ENCODE measurements around the gene MED15.
"Not testable (repeated sequence)": the region's sequence is repeated elsewhere in the genome, so short reads cannot be mapped to it uniquely, and the experiment has no call there.

MED15 gene

DNA sequence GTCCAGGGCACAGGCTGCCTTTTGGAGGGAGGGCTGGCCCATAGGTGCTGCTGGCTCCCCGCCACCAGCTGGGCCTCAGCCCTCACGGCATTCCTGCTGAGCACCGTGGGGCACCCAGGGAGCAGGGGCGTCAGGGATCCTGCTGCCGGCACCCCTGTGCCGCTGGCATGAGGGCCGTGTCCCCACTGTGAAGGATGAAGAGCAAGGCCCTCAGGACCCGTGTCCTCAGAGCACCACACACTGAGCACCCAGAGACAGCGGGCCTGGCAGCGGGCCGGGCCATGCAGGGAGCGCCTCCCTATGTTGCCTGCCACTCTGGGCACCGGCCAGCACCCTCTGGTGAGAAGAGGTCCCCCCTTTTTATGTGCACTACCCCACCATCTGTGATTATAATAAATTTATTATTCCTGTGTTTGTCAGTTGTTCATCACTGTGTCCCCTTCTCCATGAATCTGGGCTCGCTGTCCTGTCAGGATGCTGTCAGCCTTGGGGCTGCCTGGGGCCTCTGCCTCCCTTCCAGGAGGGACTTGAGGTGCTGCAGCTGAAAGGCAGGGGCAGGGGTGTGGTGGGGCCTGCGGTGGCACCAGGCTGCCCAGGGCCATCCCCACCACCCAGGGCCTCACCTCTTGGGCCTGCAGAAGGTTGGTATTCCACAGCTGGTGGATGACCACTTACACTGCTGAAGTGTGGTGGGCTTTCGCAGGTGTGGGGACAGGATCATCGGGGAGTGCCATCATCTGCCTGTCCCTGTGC, 80.0 kb downstream of the MED15 start:
- TF ChIP-seq Cebpa-rat (IDR thresholded peaks at IDR 0.05) = no peak
- peaks cover 64% of the 10 kb centered on the region for H4K20me1 ChIP-seq
- H3K36me3 ChIP-seq = peaks cover 61% of the 10 kb centered on the region

DNA sequence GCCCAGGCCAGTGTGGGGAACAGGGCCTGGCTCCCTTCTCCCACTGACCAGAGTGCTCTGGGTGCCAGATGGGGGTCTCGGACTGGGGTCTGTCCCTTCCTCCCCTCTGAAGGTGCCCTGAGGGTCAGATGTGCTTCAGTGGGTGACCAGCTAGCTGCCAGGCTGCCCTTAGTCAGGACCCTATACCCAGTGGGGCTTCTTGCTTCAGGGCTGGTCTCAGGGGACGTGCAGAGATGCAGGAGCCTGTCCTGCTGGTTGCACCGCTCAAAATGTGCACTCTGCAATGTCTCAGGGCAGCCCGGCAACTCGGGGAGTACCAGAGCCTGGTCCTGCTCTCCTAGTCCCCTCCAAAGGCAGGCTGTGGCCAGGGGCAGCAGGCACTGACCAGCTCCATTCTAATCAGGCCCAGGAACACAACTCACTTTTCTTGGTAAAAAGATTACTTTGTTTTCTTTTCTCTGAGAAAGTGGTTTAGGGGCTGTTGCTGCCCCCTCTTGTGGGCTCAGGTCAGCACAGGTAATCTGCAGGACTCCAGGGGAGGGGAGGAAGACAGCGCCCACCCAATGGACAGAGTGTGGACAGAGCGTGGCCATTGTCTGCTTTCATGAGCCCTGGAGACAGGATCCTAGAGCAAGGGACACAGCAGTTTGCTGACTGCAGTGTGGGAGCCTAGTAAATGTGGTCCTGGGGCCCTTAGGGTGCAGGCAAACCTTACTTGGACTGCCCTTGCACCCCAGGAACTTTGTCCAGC, 80.9 kb downstream of the MED15 start:
- H3K36me3 ChIP-seq = peaks cover 52% of the 10 kb centered on the region
- no peaks in the 10 kb centered on the region for H3K27me3 ChIP-seq
- no peak overlapping the region for H3K27ac ChIP-seq
- no peak overlapping the region for H3K4me2 ChIP-seq
- no peaks in the 10 kb centered on the region for H3K9me3 ChIP-seq
- H4K20me1 ChIP-seq = peaks cover 56% of the 10 kb centered on the region
- H3K9ac ChIP-seq = no peak overlapping the region
- no peak for TF ChIP-seq Cebpa-rat (IDR thresholded peaks at IDR 0.05)
- no peak overlapping the region for H3K4me3 ChIP-seq
- H3K4me1 ChIP-seq = peaks cover 14% of the 10 kb centered on the region

More for the DNA sequence above, 80.0 kb downstream of the MED15 start:
- H3K4me3 ChIP-seq = no peak overlapping the region
- H3K4me2 ChIP-seq = no peak overlapping the region
- no peaks in the 10 kb centered on the region for H3K9me3 ChIP-seq
- peaks cover 9% of the 10 kb centered on the region for H3K4me1 ChIP-seq
- no peak overlapping the region for H3K9ac ChIP-seq
- H3K27ac ChIP-seq = no peak overlapping the region
- H3K27me3 ChIP-seq = no peaks in the 10 kb centered on the region

DNA sequence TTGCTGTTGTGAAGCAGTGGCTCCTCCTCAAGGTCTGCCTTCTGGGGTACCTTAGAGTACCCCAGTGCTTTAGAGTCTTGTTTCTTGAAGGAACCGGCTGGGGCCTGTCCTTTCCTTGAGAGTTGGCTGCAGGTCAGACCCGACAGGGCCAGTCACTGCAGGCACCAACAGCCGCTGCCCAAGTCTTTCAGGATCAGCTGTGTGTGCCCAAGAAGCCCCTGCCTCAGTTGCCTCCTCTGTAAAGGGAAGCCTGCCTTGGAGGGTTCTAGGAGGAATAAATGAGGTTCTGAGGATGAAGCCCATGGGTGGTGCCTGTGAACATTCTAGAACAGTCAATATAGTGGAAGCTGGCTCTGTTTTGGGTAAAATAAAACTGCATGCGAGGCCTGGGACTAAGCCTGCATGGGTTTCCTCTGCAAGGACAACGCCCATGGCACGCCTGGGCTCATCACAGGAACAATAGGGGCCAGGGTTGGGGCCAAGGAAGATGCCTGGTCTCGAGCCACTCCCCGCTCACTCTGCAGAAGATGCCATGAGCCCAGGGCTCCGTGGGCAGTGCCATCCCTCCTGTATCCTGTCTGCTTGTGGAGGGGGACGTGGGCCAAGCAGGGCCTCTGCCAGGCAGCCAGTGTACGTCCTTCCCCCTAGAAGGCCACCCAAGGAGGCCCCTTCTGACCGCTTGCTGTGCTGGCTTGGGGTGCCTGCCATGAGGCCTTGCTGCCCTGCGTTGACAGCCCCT, 81.6 kb downstream of the MED15 start:
- TF ChIP-seq Cebpa-rat (IDR thresholded peaks at IDR 0.05) = no peak
- Histone ChIP-seq H3K4me2 (no peak overlapping the region), H4K20me1 (peaks cover 48% of the 10 kb centered on the region), H3K36me3 (peaks cover 44% of the 10 kb centered on the region), H3K27ac (no peak overlapping the region), H3K9ac (no peak overlapping the region), H3K27me3 (no peaks in the 10 kb centered on the region), H3K4me1 (peaks cover 14% of the 10 kb centered on the region), H3K9me3 (no peaks in the 10 kb centered on the region), H3K4me3 (no peak overlapping the region)

DNA sequence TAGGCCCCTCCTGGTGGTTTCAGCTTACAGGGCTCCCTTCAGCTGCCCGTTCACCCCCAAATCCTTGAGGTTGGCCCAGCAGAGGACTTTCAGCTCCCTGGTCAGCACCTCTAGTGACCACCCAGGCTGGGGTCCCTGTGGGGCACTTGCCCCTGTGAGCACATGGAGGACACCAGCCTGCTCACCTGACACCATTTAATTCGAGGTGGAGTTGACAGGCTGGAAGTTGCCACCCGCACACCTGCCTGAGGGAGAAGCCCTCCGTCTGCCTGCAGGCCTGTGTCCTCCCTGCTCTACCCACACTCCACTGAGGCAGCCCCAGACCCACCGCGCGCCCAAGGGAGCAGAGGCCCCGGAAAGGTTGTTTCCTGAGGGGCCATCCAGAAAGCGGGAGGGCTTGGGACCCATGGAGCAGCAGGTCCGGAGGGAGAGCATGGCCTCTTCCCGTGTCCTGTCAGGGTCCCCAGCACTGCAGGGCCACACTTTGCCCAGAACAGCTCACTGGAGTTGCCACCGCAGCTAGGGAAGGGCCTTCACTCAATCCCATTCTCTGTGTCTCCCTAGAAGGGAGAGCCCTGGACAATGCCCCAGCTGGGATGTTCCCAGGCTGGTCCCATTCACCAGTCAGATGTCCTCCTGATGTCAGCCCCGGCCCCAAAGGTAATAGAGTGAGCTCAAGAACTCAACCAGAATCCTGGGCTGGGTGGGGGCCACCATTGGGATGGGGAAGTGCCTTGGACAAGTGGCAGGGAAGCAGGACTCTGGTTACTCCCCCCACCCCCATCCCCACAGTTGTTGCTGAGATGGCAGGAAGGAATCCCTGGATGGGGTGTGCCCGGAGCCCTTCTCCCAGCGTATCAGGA, 82.4 kb downstream of the MED15 start:
- peaks cover 17% of the 10 kb centered on the region for H3K4me1 ChIP-seq
- no peak for TF ChIP-seq Cebpa-rat (IDR thresholded peaks at IDR 0.05)
- no peak overlapping the region for H3K4me3 ChIP-seq
- no peak overlapping the region for H3K27ac ChIP-seq
- H3K36me3 ChIP-seq = peaks cover 36% of the 10 kb centered on the region
- H3K9ac ChIP-seq = no peak overlapping the region
- H3K27me3 ChIP-seq = no peaks in the 10 kb centered on the region
- H3K9me3 ChIP-seq = no peaks in the 10 kb centered on the region
- peaks cover 40% of the 10 kb centered on the region for H4K20me1 ChIP-seq
- no peak overlapping the region for H3K4me2 ChIP-seq

DNA sequence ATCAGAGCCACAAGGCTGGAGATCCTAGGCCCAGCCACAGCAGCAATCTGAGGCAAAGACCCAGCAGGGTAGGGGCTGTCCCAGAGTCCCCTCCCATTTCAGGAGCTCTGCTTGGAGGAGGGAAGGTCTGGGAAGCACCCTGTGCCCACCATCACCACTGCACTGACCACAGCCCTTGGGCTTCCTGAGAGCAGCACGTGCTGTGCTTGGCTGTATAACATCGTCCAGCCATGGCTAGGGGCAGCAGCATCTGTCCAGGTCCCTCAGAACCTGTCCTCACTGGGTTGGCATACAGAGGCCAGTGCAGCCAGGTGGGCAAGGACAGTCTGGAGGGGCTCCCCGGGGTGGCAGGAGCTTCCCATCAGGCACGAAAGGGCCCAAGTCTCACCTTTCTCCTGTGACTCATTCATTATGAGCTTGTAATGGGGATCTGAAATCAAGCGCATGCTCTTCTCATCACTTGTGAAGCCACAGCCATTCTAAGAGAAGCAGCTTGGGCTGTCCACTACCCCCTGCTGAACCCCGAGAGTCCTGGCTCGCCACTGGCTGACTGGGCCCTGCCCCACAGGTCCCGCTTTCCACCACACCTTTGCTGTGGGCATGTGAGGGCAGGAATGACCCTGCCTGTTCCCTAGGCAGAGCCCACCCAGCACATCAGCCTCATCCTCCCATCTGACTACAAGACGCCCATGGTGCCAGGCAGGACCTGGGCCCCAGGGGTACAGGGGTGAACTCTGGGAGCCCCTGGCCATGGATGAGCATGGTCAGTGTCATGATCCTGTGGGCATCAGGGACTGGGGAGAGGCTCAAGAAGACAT, 83.3 kb downstream of the MED15 start:
- TF ChIP-seq Cebpa-rat (IDR thresholded peaks at IDR 0.05) = no peak
- Histone ChIP-seq H3K27me3 (no peaks in the 10 kb centered on the region), H3K9ac (no peak overlapping the region), H3K4me3 (no peak overlapping the region), H4K20me1 (peaks cover 32% of the 10 kb centered on the region), H3K9me3 (no peaks in the 10 kb centered on the region), H3K4me1 (peaks cover 22% of the 10 kb centered on the region), H3K36me3 (peaks cover 28% of the 10 kb centered on the region), H3K27ac (0 out of 2 replicates have a peak overlapping the region, but pooled peaks have one; percentile 6), H3K4me2 (no peak overlapping the region)

DNA sequence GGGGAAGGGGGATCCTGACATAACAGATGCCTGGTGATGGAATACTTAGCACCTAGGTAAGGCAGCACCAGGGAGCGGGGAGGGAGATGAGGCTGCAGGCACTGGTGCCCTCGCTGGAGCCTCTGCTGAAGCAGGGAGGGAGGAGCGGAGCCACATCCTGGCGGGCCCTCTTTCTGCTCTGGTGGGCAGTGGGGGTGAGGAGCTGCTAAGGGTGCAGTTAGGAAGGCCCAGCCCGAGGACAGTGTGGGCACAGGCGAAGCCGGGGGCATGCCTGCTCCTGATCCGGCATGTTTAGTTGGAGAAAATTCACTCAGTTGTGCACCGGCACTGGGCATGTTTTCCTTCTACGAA, 83.9 kb downstream of the MED15 start:
- peaks cover 22% of the 10 kb centered on the region for H3K36me3 ChIP-seq
- 0 out of 2 replicates have a peak overlapping the region, but pooled peaks have one; percentile 6 for H3K27ac ChIP-seq
- no peak overlapping the region for H3K9ac ChIP-seq
- peaks cover 26% of the 10 kb centered on the region for H4K20me1 ChIP-seq
- no peak overlapping the region for H3K4me2 ChIP-seq
- H3K4me1 ChIP-seq = peaks cover 22% of the 10 kb centered on the region
- H3K4me3 ChIP-seq = no peak overlapping the region
- H3K27me3 ChIP-seq = no peaks in the 10 kb centered on the region
- no peak for TF ChIP-seq Cebpa-rat (IDR thresholded peaks at IDR 0.05)
- no peaks in the 10 kb centered on the region for H3K9me3 ChIP-seq

DNA sequence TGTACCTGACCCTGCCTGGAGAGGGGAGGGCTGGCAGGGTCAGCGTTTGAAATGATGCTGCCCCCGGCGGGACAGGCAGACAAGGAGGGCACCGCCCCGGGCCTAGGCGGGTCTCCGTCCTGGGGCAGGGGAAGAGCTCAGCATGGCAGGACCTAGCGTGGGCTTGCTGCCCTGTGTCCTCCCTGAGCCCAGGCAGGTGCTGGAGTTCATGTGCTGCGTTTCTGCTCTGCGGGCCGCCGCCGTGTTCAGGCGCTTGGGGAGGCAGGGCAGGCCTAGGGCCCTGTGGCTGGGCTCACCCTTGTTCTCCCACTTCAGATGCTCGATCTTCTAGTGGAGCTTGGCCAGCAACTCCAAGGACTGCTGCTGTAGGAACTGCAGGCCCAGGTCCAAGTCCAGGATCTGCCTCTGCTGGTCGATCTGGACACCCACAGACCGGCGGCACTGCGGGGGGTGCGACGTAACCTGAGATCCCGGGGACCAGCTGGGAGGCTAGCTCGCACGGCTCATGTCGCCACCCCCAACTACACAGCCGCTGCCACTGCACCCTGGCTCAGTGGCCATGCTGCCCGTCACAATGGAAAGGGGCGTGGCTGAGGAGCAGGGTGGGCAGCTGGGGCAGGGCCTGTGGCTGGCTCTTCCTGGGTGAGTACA, 84.4 kb downstream of the MED15 start:
- Histone ChIP-seq H3K9ac (no peak overlapping the region), H3K4me1 (peaks cover 22% of the 10 kb centered on the region), H3K36me3 (peaks cover 17% of the 10 kb centered on the region), H3K4me3 (no peak overlapping the region), H3K27ac (no peak overlapping the region; the same call in 1 of the 2 replicates), H4K20me1 (peaks cover 21% of the 10 kb centered on the region), H3K27me3 (no peaks in the 10 kb centered on the region), H3K9me3 (no peaks in the 10 kb centered on the region), H3K4me2 (no peak overlapping the region)
- TF ChIP-seq Cebpa-rat (IDR thresholded peaks at IDR 0.05) = no peak

DNA sequence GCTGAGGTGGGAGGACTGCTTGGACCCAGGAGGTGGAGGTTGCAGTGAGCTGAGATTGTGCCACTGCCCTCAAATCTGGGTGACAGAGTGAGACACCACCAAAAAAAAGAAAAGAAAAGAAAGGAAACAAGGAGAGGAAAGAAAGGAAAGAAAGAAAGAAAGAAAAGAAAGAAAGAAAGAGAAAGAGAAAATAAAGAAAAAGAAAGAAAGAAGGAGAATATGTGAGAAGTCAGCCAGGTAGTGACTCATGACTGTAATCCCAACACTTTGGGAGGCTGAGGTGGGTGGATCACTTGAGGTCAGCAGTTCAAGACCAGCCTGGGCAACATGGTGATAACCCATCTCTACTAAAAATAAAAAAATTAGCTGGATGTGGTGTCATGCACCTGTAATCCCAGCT, 86.6 kb downstream of the MED15 start:
- peaks cover 22% of the 10 kb centered on the region for H3K4me1 ChIP-seq
- H3K9me3 ChIP-seq, H3K27me3 ChIP-seq, H4K20me1 ChIP-seq, H3K27ac ChIP-seq, H3K36me3 ChIP-seq, H3K4me3 ChIP-seq, H3K9ac ChIP-seq, H3K4me2 ChIP-seq: not testable (repeated sequence)

DNA sequence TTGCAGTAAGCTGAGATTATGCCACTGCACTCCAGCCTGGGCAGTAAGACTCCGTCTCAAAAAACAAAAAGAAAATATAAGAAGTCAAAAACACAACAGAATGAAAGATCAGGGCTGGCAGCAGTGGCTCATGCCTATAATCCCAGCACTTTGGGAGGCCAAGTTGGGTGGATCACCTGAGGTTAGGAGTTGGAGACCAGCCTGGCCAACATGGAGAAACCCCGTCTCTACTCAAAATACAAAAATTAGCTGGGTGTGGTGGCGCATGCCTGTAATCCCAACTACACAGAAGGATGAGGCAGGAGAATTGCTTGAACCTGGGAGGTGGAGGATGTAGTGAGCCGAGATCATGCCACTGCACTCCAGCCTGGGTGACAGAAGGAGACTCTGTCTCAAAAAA, 87.1 kb downstream of the MED15 start:
- not testable (repeated sequence) for H3K9me3 ChIP-seq, H3K36me3 ChIP-seq, H3K9ac ChIP-seq, H3K27me3 ChIP-seq, H3K4me2 ChIP-seq, H4K20me1 ChIP-seq, H3K4me3 ChIP-seq, H3K27ac ChIP-seq
- peaks cover 22% of the 10 kb centered on the region for H3K4me1 ChIP-seq

Measured in BLaER1 (cell line).